GM19240 (cell line): Measurements from ENCODE around the gene SMIM3.
"Not testable (repeated sequence)": the region's sequence is repeated elsewhere in the genome, so short reads cannot be mapped to it uniquely, and the experiment has no call there.

Experiments
- DNase-seq: peaks from one replicate; pipeline ENCODE4 v3.0.0; 2011; ENCODE audit warnings: low spot score; ENCODE audit not compliant: insufficient read length

The SMIM3 gene, protein sequence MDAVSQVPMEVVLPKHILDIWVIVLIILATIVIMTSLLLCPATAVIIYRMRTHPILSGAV

DNA sequence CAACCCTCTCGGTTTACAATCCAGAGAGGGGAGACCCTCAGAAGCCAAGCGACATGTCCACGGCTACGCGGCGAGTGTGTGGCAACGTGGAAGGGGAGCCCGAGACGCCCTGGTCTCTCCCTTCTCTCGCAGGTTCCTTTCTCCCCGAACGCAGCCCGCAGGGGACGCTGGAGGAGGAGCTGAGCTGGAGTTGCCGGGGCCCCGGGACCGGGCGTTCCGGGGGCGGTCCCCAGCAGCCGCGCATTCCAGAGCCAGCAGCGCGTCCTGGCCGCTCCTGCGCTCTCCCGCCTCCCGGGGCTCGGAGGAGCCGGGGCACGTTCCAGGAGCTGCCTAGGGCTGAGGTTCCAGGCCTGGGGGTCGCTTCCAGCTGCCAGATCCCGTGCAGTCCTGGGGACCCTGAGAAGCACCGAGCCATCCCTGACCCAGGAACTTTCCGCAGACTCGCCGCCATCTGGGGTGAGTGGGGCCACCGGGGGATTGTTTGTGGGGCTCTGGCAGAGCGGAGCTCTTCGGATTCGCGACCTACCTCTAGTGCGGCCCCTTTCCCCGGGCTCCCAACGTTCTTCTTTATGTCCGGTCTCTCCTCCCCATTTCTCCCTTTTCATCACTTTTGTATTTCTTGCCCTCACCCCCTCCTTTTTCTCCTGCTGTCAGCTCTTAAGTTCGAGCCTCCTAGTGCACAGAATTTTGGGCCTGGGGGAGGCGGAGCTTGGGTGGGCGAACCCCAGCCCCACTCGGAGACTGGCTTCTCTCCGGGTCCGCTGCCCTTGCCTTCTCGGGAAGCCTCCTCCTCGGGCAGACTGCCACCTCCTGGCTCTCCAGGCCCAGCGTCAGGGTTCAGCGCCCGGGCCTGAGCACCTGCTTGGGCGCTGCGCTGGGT, at the start of gene SMIM3:
Gene SMIM3 (plus strand): TSS at position 241 of the 880 bp plus-strand sequence. CDS start 16,684 bp downstream, outside the sequence.
- no peak for DNase-seq

DNA sequence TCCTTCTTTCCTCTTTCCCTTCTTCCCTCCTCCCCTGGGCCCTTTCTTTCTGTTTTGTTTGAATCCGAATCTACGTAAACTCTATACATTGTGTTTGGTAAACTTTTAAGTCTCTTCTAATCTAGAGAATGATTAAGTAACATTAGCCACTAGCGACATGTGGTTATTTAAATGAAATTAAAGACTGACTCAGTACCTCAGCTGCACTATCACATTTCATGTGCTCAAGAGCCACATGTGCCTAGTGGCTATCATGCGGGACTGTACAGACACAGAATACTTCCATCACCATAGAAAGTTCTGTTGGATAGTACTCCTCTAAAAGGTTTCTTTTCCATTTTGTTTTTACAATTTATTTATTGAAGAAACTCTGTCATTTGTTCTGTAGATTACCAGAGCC, 48.7 kb upstream of the SMIM3 start:
- no peak for DNase-seq

DNA sequence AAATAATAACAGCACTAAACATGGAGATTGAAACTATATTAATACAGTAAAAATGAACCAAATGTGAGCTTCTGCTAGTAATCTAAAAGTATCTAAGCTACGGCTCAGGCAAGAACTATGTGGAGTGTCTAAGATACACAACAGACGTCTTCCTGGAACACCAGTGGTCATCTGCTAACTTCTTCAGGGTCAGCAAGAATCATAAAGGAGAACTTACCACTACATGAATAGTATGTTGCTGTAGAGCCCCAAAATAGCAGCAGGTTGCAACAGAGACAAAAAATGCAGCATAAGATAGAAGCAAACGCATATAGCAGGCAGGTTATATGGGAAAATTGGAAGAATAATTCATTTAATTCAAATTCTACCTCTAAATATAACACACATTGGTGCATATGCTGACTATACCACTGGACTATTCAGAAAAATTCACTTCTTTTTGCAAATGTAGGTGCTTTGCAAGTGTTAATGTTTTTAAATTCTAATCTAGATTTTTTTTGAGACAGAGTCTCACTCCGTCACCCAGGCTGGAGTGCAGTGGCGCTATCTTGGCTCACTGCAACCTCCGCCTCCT, 46.8 kb upstream of the SMIM3 start:
- DNase-seq: no peak

DNA sequence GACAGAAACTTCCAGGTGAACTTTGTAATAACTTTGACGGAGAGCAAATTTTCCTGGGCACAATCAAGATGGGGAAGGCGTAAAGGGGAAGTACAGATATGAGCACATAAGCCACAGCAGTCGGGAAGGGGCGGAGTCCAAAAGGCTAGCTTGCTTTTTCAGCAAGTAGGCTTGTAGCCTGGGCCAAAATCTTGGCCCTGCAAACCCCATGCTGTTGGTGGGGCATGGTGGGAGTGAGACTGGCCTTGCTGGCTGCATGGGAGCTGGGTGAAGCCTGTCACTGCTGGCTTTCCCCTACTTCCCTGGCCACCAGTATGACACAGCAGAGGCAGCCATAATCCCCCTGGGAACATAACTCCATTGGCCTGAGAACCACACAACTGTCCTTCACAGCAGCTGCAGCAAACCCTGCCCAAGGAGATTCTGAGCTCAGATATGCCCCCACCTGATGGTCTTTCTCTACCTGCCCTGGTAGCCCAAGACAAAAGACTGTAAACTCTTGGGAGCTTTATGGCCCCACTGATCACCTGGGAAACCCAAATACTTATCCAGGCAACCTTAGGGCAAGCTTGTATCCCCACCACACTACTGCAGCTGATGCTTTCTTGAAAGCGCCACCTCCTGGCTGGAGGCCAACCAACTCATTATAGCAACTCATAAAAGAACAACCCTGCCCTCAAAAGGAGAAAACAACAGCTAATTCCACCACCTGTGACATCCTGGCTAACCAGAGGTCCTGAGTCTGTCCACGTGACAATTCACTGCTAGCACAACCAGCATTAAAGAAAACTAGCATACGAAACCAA, 43.8 kb upstream of the SMIM3 start:
- DNase-seq: peak; percentile 4

DNA sequence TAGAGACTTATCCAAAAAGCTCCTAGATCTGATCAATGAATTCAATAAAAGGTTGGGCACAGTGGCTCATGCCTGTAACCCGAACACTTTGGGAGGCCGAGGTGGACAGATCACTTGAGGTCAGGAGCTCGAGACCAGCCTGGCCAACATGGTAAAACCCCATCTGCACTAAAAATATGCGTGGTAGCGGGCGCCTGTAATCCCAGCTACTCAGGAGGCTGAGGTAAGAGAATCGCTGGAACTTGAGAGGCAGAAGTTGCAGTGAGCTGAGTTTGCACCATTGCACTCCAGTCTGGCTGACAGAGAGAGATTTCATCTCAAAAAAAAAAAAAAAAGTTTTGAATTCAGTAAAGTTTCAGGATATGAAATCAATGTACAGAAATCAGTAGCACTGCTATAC, 39.7 kb upstream of the SMIM3 start:
- DNase-seq: no peak

DNA sequence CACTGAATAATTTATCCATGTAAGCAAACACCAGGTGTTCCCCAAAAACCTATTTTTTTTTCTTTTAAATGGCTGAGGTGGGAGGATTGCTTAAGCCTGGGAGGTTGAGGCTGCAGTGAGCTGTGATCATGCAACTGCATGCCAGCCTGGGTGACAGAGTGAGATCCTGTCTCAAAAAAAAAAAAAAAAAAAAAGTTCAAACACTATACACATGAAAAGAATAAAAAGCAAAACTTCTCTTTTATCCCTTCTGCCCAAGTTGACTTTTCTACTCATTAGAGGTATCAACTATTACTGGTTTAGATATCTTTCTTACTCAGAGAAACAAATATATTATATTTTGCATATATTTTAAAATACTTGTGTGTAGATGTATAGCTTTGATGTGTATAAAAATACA, 37.6 kb upstream of the SMIM3 start:
- no peak for DNase-seq

DNA sequence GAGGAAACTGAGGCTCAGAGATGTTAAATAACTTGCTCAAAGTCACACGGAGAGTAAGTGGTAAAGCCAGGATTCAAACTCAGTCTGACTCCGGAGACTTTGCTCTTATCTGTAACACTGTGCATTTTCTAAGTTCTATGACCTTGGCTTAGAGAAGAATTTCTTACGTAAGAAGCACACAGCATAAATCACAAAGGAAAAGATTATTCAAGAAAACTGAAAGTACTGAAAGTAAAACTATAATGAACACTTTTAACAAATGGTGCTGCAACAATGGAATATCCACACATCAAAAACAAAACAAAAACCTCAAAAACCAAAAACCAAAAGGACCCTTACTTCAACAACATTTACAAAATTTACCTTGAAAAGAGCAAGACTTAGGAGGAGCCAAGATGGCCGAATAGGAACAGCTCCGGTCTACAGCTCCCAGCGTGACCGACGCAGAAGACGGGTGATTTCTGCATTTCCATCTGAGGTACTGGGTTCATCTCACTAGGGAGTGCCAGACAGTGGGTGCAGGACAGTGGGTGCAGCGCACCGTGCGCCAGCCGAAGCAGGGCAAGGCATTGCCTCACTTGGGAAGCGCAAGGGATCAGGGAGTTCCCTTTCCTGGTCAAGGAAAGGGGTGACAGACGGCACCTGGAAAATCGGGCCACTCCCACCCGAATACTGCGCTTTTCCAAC, 36.0 kb upstream of the SMIM3 start:
- not testable (repeated sequence) for DNase-seq

DNA sequence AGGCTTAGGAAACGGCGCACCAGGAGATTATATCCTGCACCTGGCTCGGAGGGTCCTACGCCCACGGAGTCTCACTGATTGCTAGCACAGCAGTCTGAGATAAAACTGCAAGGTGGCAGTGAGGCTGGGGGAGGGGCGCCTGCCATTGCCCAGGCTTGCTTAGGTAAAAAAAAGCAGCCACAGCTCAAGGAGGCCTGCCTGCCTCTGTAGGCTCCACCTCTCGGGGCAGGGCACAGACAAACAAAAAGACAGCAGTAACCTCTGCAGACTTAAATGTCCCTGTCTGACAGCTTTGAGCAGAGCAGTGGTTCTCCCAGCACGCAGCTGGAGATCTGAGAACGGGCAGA, 35.4 kb upstream of the SMIM3 start:
- DNase-seq: not testable (repeated sequence)

DNA sequence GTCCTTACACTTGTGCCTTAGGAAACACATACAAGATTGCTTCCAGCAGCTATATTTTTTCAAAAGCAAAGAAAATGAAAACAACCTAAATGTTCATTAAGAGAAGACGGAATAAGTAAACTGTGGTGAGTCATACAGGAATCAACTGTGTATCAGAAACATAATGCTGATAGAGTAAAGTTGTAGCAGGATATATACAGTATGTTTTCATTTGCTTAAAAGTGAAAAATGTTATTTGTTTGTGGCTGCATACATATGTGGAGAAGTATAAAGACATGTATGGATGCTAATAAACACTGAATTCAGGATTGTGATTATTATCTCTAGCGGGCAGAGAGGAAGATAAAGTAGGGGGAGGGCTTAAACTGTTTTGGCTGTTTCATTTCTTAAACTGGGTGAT, 28.1 kb upstream of the SMIM3 start:
- no peak for DNase-seq

DNA sequence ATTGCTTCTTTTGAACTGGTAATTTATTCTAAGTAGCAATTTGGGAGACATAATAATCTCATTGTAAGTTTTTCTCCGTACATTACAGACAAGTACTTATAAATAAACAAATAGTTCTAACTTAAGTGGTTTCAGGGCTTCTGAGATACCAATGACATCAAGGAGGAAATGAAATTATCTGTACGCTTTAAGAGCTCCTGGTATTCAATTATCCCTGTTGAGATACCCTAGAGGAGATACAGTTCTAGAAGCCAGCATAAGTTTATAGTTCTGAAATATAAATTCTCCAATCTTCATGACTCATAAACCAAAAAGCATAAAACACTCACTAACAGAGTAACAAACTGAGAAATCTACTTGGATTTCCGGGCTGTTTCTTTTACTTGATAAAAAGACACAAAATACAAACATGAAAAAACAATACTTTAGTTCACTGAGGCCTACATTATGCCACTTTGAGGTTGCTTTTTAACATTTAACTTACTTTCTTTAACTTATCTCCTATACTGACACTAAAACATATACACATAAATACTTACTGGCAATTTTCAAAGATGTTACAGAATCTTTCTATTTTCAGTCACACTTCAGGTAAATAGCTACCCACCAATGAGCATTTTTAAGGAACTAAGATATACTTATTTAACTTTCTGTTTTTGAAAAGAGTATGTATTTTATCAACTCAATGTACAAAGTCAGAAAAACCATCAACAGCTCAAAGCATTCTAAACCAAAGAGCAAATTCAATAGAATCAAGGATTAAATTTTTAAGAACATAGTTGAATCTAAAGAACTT, 27.3 kb upstream of the SMIM3 start:
- DNase-seq: no peak

DNA sequence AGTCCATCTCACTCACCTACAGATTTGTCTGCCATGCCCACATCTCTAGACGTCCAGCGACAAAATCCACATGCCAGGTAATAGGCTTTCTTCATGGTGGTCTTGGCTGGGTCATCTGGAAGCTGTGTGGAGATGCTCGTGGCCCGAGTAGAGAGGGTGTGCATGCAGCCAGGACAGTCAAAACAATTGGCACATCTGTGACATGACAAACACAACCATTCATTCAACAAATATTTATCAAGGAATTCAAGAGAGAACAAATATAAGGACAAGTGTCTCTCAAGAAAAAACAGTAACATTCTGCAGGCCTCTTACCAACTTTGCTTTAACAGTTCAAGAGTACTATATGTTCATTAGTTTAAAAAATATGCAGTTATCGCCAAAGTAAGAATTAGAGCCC, 25.1 kb upstream of the SMIM3 start:
- no peak for DNase-seq

DNA sequence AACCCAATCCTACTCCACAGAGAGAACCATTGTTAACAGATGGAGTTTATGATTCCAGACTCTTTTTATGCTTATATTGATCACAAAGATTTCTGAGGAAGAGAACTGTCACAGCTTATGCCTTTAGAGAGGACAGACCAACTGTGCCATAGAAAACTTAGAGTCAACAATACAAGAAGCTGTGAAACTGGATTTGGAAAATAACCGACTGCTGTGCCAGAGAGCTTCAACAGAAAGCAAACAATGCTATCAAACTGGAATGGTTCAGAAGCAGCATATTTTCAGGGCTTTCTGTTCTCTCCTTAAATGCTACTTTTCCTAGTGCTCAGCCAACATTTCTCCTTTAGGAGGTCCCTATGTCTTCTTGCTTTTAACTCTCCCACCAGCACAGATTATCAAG, 24.7 kb upstream of the SMIM3 start:
- DNase-seq: no peak

DNA sequence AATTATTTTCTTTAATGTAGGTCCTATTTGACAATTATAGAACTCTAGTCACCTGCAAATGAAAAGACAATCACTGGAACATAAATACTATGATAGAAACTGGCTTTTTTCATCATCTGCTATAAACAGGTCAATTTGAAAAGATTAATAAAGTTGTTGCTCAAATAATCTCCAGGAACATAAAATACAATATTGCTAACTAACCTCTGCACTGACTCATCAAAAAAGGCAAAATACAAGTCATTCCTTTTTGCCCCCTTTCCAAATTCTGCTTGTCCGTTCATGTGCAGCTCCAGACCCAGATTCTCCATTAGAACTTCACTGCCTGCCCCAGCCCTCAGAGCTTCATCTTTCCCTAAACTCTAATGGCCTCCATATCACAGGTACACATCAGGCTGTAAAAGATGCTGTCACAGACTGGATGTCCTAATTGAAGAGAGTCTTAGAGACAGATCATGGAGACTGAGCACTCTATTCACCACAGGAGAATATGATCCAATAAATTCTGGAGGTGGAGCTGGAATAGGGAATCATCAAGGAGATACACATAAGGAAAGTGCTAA, 21.4 kb upstream of the SMIM3 start:
- DNase-seq: no peak

DNA sequence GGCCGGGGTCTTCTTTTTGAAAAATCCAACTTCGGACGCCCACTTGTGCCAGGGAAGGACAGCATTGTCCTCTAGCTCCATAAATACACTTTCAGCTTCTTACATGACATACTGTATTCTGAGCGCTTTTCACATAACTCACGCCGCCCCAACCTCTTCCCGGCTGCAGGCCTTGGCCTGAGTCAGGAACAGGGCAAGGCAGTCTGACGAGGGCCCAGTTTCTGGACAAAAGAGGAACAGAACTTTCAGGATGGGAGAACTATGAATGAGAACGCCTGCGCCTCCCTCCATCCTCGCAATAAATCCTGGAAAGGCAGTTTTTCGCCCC, 20.4 kb upstream of the SMIM3 start:
- DNase-seq: no peak

DNA sequence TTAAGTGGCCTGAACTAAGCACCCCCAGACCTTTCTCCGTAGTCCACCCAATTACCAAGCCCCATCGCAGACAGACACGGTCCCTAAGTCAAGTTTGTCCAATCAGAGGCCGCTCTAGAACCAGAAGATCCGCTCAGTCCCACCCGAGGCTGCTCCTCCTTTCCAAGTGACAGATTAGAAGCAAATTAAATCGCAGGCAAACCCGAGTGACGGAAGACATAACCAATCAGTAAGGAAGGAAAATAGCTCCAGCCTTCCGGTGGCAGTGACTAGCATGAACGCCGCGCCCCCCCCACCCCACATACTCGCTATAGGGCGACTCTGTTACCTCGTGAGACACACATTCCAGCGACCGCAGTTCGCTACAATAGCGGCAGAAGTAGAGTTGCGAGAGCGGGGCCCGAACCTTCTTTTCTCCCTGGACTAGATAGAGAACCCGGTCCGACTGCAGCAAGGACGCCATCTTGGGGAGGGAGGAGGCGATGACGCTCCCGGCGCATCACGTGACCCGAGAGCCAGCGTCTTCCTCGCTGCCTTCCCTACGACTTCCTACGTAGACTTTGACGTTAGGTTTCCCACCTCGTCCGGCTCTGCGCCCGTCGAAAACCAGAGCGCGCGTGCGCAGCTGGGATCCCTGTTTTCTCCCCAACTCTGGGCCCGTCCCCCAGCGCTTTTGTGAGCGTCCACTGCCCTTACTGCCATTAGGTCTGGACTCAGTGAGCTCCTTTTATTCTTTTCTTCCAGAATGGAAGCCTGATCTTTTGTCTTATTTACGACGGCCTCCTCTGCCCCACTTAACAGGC, 19.8 kb upstream of the SMIM3 start, which contains the start of gene DCTN4:
Gene DCTN4 (minus strand): TSS at position 487 of the 803 bp plus-strand sequence. CDS start 24 bp downstream, at position 463.
- DNase-seq: peak; percentile 79

DNA sequence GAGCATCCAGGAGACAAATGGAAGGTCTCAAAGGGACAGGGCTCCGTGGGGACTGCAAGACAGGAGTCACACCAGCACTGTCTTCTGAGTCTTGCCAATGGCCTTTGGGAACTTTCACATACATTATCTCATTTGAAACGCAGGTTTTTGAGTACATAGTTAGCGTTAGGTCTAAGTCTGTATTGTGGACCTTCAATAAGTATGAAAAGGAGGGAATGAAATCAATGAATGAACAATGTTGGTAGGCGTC, 19.3 kb upstream of the SMIM3 start:
- no peak for DNase-seq

DNA sequence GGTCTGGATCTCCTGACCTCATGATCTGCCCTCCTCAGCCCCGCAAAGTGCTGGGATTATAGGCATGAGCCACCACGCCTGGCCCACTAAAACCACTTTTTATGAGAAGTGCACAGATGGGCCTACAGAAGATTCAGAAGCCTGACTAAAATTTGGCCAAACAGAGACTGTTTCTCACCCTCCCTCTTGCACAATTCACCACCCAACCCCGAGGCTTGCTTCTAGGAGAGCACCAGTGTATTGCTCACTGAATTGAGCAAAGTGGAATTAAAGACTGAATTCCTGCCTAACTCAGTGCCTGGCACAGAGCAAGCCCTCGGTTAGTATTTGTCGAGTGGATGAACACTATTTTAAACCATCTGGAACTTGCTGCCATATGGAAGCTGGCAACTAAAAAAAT, 16.3 kb upstream of the SMIM3 start:
- no peak for DNase-seq

DNA sequence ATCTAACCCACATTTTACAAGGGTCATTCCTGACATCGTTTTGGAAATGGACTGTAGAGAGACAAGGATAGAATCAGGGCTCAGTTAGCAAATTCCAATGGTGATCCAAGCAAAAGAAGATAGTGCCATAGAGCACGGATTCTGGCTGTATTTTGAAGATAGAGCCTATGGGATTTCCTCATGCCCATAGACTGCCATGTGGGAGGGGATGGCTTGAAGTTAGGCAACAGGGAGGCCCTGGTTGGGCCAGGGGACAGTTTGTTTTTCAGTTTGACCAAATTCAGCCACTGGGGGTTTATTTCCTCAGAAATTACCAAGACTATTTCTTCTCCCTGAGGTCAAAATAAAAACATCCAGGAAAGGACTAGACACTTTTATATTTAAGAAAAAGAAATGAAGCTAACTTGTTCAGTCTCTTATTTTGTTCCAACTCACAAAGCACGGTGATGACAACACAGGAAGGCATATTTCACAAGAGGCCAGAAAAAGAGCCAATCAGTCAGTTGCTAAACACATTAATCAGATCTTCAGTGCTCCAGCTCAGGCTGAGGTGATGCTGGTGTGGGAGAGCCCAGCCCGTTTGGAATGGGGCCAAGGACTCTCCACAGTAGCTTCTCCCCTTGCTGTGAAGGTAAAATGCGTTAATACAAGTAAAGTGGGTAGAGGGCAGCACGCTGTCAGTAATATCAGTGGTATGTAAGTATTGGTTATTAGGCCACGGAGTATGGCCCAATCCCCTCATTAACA, 15.4 kb upstream of the SMIM3 start:
- no peak for DNase-seq

DNA sequence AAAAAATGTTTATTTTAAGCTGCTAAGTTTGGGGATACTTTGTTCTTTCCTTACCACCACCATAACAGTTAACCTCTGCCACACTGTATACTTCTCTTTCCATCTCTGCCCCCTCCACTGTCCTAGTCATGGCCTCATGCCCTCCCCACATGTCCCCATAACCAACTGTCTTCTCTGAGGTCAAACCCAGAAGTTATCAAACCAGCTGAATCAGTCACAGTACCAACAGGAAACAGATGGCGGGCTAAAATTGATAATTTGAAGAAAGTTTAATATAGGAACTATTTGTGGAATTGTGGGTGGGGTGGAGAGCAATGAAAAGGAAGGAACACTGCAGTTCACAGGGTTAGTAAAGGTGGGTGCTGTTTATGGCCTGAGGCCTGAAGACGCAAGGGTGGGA, 14.0 kb upstream of the SMIM3 start:
- no peak for DNase-seq
